GM21619 (cell line): Measurements from ENCODE around the gene PGM3.

Experiments used
- ATAC-seq: cut with Tn5 transposase; IDR thresholded peaks from one replicate; pipeline ENCODE4 v1.9.1; 2021; ENCODE audit not compliant: unreplicated experiment

The PGM3 gene

DNA sequence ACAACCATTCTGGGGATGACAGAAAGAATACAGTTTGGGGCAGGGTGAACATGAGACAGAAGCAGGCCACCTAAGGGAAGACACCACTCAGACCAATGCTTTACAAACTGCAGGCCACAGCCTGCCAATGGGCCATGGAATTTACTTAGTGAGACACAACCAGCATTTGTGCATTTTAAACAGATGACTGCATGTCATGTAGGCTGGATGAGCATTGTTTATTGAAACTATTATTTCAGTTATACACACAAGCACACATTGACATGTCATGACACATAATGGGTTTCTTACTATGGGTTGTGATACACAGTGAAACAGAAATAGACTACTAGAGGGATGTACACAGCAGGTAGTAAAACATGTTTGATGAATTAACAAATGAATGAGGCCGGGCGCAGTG is 8.0 kb downstream of the PGM3 start:
- no peak for ATAC-seq

DNA sequence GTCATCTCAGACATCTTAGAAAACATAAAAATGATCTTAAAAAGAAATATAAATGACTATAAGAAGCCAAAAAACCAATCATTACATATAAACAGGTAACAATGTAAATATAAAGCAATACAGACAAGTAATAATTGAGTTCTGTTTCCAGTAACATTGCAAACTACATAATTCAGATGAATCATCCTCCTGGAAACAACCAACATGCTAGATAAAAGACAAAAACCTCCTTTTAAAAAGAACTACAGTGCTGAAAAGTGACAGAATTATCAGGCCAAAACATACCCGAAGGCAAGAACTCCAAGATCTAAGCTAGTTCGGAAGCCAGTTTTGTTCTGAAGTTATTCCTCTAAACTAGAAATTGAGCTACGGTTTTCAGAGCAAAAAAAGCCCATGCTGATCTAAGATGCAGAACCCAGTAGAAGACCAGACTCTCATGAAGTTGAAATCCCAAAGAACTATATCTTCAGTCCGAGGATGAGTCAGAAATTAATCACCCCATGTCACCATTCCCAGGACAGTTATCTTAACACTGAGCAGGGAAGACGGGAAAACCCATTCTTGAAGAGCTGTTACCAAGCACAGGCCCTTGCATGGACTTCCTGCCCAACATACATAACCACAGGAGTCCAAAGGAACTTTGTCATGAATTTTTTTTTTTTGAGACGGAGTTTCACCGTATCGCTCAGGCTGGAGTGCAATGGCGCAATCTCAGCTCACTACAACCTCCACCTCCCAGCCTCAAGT is 9.8 kb downstream of the PGM3 start:
- no peak for ATAC-seq

DNA sequence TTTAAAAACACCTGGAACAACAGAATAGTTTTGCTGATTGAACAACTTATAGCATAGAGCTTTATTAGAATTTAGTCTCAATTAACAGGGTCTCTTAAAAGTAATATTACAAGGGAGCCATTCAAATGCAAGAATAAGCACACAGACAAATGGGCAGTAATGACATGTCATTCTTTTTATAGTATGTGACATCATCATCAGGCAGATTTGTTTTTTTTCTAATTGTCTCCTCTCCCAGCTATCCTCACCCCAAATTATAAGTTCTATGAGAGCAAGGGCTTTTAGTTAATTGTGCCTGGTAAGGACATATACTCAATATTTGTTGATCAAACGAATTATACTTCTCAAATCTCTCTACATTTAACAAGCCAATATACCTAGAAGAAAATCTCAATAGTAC is 11.0 kb downstream of the PGM3 start:
- no peak for ATAC-seq

DNA sequence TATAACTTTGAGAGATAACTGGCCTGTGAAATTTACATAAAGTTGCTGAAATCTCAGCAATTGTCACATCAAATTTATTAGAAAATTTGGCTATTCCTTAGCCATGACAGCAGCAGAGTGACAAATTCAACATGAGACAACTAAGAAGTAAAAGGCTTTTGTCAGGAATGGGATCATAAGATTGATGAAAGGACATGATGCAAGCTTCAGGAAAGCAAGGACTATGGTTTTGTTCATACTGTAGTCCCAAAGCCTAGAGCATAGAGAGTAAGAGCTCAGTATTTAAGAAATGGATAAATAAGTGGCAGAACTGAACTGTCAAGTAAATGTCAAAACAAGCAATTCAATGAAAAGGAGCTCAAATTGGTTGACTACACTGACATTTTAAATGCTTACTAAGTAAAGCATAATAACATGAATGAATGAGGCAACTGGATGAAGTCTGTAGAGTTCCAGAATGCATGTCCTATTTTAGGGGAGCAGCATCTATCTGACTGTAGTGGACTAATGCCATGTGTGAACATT is 12.6 kb downstream of the PGM3 start:
- no peak for ATAC-seq

DNA sequence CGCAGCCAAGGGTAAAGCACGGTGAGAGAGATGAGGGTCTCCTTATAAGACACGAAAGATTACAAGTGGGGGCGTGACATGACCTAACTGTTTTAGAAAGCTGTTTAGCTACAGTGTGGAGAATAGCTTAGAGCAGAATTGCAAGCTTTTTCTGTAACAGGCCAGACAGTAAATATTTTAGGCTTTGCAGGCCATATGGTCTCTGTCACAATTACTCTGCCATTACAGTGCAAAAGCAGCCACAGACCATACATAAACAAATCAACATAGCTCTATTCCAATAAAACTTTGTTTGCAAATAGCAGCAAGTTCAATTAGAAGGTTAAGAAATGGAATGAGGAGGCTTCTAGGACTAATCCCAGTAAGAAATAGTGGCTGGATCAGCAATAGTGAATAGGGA is 16.8 kb downstream of the PGM3 start:
- no peak for ATAC-seq

DNA sequence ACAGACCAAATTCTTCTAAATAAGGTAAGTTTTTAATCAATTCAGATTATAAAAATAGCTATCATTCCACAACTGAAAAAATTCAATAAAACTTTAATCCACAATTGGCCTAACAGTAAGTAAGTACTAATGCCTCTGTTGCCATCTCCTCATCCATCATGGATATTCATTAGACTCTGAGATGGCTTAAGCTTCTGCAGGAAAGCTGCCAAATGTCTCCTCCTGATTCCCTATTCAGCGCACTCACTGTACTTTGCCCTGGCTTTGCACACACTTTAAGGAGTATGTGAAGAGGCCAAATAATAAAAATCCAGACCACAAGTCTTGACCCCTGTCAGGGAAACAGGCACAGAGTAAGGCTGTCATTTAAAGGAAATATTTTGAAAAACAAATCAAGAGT is 23.6 kb downstream of the PGM3 start:
- no peak for ATAC-seq

DNA sequence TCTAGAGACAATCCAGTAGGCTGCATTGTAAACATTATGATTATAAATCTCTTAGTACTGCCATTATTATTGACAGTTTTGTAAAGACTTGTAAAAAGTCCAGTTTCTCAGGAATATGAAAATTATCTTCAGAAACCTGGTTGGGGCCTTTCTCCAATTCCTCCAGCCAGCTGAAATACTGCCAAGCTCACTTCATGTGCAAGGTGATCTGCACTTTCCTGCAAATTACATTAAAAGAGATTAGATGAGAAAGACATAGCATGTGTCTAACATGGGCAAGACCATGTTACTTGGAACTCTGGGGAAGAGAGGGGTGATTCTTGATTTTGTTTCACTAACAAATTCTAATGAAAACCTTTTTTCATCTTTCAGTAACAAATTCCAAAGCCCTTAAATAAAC is 24.0 kb downstream of the PGM3 start:
- ATAC-seq: no peak

DNA sequence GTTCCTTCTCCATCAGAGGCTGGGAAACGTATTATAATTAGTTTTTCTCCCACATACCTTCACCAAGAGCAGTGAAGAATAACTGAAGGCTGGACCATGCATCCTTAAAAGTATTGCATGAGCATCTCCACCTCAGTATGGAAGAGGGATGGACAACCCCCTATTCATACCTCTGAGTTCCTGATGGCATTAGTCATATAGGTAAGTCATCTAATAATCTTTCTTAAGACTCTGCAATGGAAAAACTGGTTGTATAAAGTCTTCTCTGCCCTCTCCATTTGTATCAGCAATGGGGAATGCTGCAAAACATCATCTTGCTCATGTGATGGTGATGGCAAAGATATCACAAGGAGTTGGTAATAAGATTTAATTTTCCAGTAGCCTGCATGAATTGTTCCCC is 24.5 kb downstream of the PGM3 start:
- no peak for ATAC-seq

DNA sequence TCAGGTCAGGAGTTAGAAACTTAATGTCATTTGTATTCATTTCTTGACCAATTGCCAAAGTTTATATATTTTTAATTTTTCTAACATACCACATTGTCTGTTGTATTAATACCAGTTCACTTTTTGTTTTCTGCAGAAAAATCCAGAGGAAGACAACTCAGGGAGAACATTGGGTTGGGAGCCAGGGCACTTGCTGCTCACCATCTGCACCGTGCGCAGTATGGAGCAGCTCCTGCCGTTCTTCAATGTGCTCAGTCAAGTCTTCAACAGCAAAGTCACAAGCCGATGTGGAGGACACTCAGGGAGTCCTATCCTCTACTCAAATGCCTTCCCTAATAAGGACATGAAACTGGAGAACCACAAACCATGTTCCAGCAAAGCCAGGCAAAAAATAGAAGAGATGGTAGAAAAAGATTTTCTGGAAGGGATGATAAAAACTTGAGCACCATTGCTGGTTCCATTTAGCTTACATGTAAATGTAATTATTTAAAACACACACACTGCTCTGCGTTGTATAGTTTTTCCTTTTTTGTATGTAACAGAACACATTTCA is 25.3 kb downstream of the PGM3 start:
- no peak for ATAC-seq

DNA sequence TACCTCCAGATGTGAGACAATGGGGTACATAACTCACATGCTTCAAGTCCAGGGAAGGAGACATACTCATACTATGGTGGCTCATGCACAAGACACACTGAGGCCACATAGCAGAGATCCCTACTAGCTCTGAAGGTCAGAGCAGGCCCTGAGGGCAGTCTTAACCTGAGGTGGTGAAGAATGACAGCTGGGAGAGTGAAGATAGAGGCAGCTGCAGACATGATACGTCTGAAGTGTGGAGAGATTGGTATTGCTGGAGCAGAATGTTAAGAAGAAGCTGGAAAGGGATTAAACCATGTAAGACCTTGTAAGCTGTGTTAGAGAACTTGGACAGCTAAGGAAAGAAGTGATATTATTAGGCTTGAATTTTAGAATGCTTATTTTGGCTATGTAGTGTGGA is 32.9 kb downstream of the PGM3 start:
- no peak for ATAC-seq

DNA sequence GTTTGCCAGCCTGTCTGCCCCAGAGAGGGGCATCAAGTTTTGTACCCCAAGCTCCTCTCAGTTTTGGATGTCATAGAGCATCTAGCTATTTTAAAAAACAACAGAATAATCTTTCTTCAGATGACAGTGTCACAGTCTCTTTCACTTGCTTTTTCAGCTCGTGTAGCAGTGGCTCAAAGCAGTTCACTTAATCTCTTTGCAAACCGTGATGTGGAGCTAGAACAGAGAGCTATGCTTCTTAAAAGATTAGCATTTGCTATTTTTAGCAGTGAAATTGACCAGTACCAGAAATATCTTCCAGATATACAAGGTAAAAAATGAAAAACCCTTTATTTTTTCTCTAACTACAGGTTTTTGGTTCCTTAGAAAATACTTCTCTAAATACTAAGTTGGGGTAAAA is 37.3 kb downstream of the PGM3 start:
- no peak for ATAC-seq

DNA sequence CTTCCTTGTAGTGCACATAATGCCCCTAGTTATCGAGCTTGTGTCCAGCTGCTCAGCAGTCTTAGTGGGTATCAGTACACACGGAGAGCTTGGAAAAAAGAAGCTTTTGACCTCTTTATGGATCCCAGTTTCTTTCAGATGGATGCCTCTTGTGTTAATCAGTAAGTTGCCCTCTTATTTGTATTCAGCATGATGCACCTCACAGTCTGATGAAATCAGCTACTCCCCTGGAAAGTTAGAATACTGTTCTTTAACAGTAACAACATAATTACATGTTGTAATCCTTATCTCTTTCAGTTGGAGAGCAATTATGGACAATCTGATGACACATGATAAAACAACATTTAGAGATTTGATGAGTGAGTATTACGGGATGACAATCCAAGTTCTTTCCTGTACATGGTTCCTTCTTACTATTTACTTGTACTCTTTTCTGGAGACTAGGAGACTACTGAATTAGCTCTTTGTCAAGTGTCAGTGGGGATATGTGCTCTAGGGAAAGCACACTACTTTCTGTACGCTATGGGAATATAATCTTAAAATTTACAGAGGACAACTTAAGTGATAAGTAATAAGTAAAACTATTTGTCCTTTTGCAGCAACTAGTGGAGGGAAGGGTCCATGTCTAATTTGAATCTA is 39.1 kb downstream of the PGM3 start:
- no peak for ATAC-seq

DNA sequence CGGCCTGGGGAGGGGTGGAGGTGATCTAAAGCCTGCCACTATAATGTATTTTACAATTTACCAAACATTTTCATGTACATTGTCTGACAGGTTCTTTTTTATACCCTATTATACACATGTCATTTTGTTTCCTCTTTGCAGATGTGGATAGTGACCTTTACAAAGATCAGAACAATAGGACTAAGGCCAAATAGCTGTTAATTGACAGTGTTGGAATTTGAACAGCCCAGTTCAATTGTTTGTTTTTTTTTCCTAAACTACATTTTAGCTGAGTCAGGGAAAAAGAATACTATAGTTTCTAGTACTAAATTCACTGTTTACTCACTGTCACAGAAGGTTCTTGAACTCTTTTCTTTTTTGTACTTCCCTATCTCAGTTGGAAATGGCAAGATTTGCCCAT is 40.2 kb downstream of the PGM3 start:
- ATAC-seq: no peak

DNA sequence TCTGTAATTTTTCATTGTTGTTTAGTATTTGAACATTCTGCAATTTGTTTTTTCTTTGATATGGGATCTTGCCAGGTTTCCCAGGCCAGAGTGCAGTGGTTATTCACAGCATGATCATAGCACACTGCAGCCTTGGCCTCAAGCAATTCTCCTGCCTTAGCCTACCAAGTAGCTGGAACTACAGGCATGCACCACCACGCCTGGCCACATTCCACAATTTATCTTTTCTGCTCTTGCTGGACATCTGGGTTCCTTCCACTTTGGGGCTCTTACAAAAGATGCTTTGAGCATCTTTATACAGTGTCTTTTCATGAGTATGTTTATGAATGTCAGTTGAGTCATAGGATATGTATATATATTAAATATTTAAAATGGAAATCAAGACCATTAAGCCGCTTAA is 42.0 kb downstream of the PGM3 start:
- ATAC-seq: no peak

DNA sequence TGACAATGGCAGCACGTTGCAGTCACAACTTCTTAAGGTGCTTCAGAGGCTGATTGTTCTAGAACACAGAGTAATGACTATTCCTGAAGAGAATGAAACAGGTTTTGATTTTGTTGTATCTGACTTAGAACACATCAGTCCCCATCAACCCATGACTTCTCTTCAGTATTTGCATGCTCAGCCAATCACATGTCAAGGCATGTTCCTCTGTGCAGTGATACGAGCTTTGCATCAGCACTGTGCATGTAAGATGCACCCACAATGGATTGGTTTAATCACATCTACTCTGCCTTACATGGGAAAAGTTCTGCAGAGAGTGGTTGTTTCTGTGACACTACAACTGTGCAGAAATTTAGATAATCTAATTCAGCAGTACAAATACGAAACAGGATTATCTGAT is 54.3 kb downstream of the PGM3 start:
- ATAC-seq: no peak

DNA sequence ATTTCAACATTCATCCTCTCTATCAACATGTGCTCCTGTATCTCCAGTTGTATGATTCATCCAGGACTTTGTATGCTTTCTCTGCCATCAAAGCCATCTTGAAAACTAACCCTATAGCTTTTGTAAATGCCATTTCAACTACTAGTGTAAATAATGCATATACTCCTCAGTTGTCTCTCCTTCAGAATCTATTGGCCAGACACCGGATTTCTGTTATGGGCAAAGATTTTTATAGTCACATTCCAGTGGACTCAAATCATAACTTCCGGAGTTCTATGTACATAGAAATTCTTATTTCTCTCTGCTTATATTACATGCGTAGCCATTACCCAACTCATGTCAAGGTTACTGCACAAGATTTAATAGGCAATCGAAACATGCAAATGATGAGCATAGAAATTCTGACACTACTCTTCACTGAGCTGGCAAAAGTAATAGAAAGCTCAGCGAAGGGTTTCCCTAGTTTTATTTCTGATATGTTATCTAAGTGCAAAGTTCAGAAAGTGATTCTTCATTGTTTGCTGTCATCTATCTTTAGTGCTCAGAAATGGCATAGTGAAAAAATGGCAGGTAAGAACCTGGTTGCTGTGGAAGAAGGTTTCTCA is 54.8 kb downstream of the PGM3 start:
- no peak for ATAC-seq

DNA sequence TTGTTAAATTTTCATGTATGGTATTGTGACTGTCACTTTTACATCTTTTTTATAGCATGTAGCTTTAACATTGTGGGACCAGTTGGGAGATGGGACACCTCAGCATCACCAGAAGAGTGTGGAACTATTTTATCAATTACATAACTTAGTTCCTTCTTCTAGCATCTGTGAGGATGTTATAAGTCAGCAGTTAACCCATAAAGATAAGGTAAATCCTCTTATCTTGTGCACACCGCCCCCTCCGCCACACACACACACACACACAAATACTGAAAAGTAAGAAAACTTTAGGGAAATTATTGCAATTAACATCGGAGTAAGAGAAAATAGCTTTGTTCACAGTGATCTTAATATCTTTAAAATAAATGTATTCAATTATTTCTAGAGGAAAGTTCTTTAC is 60.9 kb downstream of the PGM3 start:
- ATAC-seq: no peak

DNA sequence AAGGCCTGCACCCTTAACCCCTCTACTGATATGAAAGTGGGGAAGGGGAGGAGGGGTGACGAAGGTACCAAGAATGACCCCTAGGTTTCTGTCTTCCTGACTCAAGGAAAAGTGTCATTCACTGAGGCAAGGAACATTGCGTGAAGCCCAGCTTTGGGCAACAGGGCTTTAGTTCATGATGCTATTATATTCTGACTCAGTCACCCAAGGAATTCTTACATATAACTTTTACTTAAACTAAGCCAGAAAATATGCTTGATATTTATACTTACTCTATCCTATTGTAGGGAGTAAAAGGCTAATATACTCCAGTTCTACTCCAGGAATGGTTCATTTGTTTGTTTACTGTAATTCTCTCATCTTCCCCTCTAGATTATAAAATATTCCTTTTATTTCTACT is 65.1 kb downstream of the PGM3 start:
- no peak for ATAC-seq

DNA sequence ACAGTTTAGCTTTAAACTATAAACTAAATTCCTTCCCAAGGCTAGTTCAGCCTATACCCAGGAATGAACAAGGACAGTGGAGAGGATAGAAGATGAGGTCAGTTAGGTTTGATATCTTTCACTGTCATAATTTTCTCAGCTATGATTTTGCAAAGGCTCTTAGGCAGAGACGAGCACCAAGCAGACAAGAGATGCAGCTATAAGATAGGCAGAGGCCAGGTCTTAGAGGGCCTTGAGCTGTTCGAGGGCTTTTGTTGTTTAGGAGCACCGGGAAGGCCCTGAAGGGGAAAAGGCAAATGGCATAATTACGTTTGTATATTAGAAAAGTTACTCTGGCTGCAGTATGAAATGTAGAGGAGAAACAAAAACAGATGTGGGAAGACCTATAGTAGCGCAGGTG is 65.8 kb downstream of the PGM3 start:
- no peak for ATAC-seq

DNA sequence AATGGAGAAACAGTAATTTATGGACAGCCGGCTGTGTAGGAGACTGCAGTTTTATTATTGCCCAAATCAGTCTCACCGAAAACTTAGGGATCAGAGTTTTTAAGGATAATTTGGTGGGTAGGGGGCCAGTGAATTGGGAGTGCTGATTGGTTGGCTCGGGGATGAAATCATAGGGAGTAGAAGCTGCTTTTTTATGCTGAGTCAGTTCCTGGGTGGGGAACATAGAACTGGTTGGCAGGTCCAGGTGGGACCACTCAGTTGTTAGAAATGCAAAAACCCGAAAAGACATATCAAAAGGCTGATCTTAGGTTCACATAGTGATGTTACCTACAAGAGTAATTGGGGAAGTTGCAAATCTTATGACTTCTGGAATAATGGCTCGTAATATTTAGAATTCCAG is 66.3 kb downstream of the PGM3 start:
- ATAC-seq: no peak

DNA sequence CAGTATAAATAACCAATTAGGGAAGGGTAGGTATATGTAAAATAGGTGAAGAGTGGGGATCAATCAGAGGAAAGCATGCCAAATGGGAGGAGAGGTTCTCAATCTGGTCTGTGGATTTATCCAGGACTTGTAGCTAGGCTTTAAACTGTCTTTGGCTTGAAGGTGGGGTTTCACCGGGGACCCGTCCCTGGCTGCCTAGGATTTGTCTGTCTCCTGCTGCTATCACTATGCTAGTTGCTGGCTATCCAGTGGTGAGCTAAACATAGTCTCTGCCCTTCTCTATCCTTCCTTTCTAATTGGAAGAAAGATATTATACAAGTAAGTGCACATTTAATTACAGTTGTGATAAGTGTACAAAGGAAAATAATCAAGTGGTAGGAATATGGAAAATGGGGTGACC is 66.8 kb downstream of the PGM3 start:
- no peak for ATAC-seq

DNA sequence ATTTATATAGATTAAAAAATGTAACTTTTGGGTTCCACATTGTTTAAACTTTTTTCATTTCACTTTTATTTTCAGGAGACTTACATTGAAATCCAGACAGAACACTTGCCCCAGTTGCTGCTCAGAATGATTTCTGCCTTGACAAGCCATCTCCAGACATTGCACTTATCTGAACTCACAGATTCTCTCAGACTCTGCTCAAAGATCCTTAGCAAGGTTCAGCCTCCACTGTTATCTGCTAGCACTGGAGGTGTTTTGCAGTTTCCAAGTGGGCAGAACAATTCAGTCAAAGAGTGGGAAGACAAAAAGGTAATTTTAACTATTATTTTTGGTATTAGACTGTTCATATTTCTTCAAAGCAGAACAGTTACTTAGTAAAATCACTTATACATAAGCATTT is 67.6 kb downstream of the PGM3 start:
- no peak for ATAC-seq
